NAMALWA (cell line): Measurements from ENCODE around the gene TET1.
"Not testable (repeated sequence)": the region's sequence is repeated elsewhere in the genome, so short reads cannot be mapped to it uniquely, and the experiment has no call there.

Experiments used
- DNase-seq: peaks from one replicate; pipeline ENCODE4 v3.0.0-alpha.2; 2015; ENCODE audit warnings: low spot score

TET1 gene

DNA sequence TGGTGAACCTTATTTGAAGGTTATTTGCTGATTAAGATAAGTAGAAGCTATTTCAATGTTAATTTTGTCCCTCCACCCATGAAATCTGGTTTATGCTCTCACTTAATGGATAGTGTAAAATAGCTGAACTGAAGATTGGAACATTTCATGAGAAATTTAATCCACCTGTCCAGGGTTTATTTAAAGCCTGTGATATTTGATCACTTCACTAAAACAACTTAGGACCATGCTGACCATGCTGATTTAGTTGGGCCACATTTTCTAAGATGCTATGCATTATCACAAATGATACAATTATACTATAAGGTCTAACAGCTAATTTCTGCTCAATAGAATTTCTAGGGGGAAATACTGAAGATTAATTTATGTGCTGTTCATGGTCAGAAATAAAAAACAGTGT, 53.8 kb downstream of the TET1 start:
- DNase-seq: not testable (repeated sequence)

DNA sequence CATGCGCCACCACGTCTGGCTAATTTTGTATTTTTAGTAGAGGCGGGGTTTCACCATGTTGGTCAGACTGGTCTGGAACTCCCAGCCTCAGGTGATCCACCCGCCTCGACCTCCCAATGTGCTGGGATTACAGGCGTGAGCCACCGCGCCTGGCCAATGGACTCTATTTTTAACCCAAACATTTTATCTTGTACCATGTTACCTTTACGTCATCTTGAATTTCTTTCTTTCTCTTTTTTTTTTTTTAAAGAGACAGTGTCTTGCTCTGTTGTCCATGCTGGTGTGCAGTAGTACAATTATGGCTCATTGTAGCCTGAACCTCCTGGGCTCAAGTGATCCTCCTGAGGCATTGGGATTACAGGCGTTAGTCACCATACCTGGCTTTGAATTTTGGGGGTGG, 57.6 kb downstream of the TET1 start:
- DNase-seq: not testable (repeated sequence)

DNA sequence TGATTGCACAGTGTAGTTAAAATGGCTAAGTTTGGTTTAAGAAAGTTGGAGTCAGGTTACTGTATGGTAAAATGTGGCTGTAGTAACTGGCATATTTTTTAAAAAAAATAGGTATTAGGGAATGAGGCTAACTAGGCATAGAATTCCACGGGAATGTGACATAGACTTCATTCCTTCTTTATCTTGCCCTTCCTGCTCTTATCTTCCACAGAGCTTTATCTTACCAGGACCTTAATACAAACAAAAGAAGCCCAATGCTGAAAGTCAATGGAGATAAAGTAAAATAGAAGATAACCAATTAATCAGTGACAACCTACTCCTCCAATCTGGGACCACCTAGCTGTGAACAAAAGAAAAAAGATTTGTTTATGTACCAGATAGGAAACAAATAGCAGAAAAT, 58.1 kb downstream of the TET1 start:
- DNase-seq: no peak

DNA sequence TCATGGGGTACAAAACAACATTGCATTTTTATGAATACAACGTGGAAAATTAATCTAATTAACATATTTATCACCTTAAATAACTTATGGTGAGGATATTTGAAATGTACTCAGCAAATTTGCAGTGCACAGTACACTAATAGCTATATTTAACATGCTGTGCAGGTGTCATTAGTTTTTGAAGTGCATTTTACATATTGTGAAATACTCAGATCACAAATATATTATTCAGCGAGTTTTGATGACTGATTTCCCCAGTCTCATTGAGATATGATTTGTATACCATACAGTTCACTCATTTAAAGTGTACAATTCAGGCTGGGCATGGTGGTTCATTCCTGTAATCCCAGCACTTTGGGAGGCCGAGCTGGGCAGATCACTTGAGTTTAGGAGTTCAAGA, 59.5 kb downstream of the TET1 start:
- no peak for DNase-seq

DNA sequence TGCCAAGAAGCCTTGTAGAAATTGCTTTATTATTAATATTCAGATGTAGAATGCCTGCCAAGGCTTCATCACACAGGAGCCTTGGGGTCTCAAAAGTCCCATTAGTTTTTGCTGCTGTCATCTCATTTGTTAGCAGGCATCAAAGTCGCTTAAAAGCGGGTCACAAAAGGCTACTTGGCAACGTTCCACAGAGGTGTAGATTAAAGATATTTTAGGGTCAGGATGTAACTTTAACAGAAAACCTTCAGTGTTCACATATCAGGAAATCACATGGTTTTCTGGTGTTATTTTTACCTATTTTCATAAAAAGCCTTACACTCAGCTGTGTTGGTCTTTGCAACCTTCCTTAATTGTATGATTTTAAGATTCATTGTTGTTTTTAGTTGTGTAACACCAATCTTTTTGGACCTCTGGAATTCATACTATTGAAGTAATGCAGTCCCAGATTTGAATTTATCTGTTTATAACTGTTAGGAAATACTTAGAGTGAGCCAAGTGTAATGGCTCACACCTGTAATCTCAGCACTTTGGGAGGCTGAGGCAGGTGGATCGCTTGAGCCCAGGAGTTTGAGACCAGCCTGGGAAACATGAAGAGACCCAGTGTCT, 65.3 kb downstream of the TET1 start:
- DNase-seq: no peak

DNA sequence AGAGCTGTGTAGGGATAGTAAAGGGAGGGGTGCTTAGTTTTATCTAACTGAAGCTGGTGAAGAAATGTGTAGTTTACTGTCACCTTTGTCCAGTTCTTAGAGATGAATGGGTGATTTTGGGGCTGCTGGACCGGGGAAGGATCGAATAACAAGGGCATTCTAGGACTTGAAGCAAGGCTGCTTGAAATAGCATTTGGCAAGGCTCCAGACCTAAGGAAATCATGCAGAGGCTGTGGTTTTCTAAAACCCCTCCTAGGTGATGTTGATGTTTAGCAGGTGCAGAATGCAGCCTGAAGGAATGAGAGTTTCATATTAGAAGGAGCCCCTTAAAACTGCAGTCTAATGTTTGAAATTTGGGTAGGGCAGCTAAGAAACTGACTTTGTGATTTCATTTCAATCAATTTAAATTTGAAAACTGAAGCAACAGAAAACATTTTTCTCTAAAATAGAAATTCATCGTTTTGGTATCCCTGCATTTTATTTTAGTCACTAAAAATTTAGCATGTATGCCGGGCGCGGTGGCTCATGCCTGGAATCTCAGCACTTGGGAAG, 68.5 kb downstream of the TET1 start:
- DNase-seq: peak; percentile 39

DNA sequence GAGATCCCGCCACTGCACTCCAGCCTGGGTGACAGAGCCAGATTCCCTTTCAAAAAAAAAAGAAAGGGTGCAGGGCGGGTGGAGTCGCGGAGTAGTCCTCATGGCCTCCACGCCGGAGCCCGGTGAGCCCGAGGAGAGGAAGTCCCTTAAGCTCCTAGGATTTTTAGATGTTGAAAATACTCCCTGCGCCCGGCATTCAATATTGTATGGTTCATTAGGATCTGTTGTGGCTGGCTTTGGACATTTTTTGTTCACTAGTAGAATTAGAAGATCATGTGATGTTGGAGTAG, 72.1 kb downstream of the TET1 start:
- DNase-seq: not testable (repeated sequence)

DNA sequence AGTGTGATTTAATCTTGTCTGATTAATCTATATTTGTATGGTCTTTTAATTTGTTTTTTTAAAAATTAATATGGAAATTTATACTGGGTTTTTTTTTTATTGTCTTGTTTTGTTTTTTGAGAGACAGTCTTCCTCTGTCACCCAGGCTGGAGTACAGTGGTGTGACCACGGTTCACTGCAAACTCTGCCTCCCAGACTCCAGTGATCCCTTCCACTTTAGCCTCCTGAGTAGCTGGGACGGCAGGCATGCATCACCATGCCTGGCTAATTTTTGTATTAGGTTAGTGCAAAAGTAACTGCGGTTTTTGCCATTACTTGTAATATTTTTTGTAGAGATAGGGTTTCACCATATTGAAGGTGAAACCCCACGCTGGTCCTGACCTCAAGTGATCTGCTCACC, 73.1 kb downstream of the TET1 start:
- no peak for DNase-seq

DNA sequence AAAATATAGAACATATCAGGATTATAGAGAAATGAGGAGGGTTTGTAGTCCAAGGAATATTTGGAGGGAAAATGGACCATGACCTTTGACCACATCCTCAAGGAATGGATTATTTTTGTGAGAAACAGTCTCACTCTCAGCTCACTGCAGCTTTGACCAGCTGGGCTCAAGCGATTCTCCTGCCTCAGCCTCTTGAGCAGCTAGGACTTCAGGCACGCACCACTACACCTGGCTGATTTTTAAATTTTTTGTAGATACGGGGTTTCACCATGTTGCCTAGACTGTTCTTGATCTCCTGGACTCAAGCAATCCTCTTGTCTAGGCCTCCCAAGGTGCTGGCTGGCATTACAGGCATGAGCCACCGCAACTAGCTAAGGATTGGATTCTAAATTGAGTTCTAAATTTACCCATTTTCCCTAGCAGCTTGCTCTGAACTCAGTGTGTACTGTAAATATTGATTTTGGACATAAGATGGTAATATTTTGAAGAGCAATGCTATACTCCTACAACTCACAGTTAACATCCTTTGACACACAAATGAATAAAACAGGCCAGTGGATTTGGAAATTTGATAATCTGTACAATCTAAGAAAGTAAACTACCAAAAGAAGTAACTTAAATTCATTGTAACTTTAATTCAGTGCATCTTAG, 73.8 kb downstream of the TET1 start:
- DNase-seq: no peak

DNA sequence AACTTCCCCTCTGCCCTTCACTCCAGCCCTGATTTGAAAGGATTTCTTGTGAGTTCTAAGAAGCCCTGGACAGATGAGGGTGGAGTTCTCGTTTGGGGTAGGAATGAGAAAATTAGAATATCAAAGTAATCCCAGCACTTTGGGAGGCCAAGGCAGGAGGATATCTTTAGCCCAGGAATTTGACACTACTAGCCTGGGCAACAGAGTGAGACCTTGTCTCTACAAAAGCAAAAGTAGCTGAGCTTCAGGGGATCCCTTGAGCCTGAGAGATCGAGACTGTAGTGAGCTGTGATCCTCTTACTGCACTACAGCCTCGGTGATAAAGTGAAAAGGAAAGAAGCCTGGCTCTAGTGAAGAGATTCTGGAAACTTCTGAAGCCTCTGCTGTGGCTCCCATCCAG, 76.2 kb downstream of the TET1 start:
- no peak for DNase-seq

DNA sequence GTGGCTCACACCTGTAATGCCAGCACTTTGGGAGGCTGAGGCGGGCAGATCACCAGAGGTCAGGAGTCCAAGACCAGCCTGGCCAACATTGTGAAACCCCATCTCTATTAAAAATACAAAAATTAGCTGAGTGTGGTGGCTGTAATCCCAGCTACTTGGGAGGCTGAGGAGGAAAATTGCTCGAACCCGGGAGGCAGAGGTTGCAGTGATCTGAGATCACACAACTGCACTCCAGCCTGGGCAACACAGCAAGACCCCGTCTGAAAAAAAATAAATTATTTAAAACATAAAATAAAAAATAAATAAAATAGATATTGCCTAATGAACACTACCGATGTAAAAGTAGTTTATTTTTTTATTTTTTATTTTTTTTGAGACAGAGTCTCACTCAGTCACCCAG, 83.4 kb downstream of the TET1 start:
- not testable (repeated sequence) for DNase-seq

DNA sequence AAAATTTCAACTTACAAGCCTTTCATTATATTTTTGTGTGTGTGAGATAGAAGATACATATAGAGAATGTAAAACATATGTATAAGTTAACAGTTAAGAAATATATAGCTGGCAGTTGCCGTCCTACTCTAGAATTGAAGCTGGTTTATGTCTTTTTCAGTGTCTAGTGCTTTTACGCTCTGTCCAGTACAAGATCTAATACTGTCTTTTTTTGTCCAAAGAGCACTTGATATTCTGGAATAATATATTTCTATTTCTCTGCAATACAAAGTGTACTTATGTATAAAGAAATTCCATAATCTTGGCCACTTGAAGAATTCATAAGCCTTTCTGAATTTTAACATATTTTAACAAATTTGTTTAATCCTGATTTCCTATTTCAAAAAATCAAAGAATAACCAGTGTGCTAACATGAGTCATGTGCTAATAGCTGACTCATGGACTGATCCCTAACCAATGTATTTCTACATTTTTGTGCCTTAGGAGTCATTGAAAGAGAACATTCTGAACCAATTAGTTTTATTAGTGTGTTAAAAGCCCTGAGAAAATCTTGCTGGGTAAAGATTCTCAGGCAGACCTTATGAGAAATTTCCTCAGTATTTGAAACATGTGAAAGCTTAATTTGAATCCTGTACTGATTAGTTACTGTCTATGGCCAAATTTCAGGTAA, 87.7 kb downstream of the TET1 start:
- no peak for DNase-seq

DNA sequence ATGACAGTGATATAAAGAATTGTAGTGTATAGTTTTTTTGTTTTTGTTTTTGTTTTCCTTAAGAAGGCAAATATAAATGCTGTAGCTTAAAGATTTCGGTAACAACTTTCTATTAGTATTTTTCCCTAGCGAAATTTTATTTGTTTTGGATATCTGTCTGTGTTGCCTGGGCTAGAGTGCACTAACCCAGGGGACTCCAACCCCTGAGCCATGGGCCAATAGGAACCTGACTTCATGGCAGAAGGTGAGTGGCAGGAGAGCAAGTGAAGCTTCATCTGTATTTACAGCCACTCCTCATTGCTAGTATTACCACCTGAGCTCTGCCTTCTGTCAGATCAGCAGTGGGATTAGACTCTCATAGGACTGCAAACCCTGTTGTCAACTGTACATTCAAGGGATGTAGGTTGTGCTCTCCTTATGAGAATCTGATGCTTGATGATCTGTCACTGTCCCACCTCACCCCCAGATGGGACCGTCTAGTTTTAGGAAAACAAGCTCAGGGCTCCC, 95.5 kb downstream of the TET1 start:
- no peak for DNase-seq

DNA sequence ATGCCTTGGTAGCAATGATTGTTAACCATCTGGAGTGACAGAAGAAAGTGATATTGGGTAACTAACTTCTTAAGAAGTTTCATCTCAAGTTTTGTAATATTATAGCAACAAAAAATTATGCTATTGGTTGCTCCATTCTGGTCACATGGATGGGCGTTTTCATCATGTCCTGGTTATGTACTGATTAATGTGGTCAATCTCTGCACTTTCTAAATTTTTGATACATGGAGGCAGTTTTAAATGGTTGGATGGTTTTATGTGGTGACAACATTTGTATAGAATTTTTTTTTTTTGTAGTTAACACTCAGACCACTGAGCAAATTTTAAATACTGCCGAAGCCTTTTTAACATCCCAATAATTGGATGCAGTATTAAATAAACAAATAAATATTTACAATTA, 105.7 kb downstream of the TET1 start:
- no peak for DNase-seq

DNA sequence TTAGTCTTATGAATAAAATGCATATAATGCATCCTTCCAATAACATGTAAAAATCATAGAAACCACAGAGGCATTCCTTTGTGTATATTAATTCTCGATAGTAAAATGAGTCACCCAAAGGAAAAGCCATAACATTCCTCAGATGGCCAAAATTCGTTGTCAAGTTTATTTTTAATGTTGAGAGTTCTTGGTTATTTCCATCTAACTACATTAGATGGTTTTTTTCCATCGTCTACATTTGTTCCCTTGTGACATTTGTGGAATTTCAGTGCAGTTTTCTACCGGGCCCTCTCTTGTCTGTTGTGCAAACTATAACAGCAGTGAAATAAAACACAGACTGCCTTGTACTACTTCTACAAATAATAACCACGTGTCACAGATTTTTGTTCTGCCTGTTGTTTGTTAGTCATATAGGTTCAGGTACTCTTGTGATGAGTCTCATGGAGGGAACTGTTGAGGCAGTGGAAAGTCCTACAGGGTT, 106.2 kb downstream of the TET1 start:
- DNase-seq: no peak

DNA sequence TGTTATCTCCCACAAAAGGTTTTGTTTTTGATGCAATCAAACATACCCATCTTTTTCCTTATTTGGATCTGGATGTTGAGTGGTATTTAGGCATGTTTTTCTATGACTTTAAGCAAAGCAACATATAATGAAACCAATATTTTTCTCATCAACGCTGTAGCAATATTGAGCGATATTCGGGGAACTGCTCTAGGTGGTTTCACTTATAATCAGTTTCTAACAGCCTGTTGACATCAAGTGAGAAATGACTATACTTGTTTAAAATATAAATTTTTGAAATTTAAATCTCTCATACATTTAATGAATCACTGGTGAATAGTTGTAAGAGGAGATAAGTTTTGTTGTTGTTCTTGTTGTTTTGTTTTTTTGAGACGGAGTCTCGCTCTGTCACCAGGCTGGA, 108.1 kb downstream of the TET1 start:
- DNase-seq: no peak

DNA sequence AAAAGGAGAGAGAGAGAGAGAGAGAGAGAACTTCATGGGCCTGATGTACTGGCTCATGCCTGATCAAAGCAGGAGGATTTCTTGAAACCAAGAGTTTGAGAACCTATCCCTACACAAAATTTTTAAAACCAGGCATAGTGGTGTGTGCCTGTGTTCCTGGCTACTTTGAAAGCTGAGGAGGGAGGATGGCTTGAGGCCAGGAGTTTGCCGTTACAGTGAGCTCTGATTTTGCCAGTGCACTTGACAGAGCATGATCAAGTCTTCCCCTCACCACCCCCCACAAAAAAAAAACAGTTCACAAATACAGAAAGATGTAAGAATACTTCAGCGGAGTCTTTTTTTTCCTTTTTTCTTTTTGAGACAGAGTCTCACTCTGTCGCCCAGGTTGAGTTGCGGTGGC, 108.8 kb downstream of the TET1 start:
- DNase-seq: no peak

DNA sequence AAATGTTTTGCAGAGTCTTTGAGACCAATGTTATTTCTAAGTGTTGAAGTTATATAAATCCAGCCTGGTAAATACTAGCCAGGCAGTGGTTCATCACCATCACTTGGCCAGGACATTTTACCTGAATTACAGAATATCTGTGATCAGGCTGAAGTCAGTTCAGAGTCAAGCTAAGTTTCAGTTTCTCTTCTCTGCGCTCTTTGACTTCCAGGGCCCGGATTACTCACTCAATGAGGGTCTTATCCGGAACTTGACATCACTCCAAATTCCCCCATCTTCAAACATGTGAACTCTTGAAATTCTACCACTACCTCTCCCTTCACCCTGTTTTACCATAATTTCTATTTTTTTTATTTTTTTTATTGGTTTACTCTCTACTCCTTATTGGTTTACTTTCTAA, 124.3 kb downstream of the TET1 start:
- DNase-seq: no peak

DNA sequence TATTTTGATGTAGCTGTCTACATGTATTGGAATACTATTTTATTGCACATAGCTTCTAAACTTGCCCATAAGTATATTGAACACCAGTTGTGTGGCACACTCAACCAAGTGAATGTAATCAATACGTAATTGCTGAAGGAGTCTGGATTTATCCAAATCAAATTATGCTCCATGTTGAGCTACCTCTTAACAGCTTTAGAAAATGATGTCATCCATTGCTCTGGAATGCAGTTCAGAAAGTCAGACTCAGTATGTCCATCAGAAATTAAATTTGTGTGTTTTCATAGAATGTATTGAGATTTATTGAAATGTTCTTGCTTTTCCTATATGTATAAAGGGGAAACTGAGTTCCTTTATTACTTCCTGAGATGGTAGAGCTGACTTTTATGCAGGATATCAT, 135.9 kb downstream of the TET1 start:
- no peak for DNase-seq

DNA sequence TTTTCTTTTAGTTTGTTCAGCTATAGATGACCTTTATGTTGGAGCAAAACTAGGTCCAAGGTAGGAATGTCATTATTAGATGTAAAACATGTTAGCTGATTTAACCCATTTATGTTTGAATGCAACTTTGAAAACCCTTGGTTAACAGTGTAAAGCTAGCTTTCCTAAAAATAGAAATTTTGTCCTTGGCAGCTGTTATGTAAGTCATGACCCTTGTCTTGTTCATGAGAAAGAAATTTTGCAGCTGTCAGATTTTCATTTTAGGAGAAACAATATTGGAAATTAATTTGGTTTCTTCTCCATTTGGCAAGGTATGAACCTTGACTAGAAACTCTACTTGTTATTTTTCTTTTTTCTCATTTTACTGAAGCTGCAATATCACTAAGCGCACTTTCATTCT, 137.0 kb downstream of the TET1 start:
- DNase-seq: no peak

DNA sequence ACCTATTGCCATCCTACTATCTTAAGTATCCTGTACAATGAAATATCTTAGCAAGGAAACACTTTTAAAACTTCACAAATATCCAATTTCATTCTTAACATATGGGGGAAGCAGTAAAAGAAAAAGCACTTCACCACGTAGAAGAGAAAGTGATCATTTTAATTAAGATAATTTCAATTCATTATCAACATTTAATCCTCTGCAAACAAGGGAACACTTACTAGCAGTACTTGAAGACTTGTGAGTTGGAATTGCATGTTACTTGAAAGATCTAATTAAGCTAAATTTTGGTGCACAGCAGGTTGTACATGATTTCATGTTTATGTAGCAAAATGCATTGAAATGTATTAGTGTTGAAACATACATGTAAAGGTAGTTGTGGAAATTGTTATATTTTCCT, 140.1 kb downstream of the TET1 start:
- DNase-seq: no peak

DNA sequence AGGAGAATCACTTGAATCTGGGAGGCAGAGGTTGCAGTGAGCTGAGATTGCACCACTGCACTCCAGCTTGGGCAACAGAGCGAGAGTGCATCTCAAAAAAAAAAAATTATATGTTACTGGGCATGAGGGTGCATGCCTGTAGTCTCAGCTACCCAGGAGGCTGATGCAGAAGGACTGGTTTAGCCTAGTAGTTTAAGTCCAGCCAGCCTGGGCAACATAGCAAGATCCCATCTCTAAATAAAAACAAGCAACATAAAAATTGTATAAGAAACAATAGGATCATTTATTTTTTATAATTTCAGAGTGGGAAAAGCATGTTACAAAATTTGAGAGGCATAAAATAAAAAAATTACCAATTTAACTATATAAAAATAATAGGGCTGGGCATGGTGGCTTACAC, 145.4 kb downstream of the TET1 start:
- DNase-seq: no peak

DNA sequence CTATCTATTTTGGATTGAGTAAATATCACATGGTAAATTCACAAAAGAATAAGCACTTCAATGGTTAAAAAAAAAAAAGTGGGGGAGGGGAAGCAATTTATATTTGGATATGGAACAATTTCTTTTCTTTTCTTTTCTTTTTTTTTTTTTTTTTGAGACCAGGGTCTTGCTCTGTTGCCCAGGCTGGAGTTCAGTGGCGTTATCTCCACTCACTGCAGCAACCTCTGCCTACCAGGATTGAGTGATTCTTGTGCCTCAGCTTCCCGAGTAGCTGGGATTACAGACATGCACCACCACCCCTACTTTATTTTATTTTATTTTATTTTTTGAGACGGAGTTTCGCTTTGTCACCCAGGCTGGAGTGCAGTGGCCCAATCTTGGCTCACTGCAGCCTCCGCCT, 148.8 kb downstream of the TET1 start:
- not testable (repeated sequence) for DNase-seq
